HepG2 (cell line): ENCODE results near the gene ELL3. TPM values are rescaled to one million over a fixed set of nuclear protein-coding genes. Genes with fewer than 3 reads are reported as not detected.
"Not testable (repeated sequence)": the region's sequence is repeated elsewhere in the genome, so short reads cannot be mapped to it uniquely, and the experiment has no call there.

Experiments used
- ATAC-seq: fragments of 200-7000 bp; cut with Tn5 transposase; 3 replicates; pipeline ENCODE4 v1.9.1; 2020; ENCODE audit warnings: mild to moderate bottlenecking, moderate library complexity
- BruUV-seq: library from RNA; stranded (reverse); fragments of 400-500 nt; replicated peaks from 2 replicates; lab custom pipeline; 2021; lab: Mats Ljungman, UMichigan
- CTCF ChIA-PET: fragments of 300-600 bp; formaldehyde crosslinking; extraction: SDS; loops from one replicate; lab custom pipeline; 2021; ENCODE audit warnings: low total read pairs, inconsistent platforms, low intra/inter-chr PET ratio; lab: Yijun Ruan, JAX
- POLR2A ChIA-PET: fragments of 350-600 bp; sonication (Branson Sonifier 250); formaldehyde crosslinking; loops from one replicate; lab custom pipeline; 2020; ENCODE audit warnings: antibody characterized with exemption, inconsistent platforms; lab: Yijun Ruan, JAX
- DNase-seq: peaks from one replicate; pipeline ENCODE4 v3.0.0-alpha.2; 2015; ENCODE audit warnings: low spot score
- FAIRE-seq: peaks from 3 replicates; lab custom pipeline; 2011; peaks lifted over from hg19 to GRCh38; lab: Jason Lieb, UNC
- H2AFZ ChIP-seq: one replicate; pipeline ENCODE4 v1.6.1; 2011; ENCODE audit warnings: low read length, inconsistent platforms
- H3K27ac ChIP-seq: fragments of 300-600 bp; 3 replicates; pipeline ENCODE4 v1.8.0; 2011; ENCODE audit warnings: mixed run types, mild to moderate bottlenecking, mixed read lengths, low read length, inconsistent platforms; ENCODE audit not compliant: insufficient read depth; ENCODE audit errors: extremely low read length
- H3K27me3 ChIP-seq, 2 experiments: fragments of 200-600 bp in 1 of 2; 2 replicates in 1 of 2; 3 replicates in 1 of 2; pipeline versions ENCODE4 v1.6.0 to v1.8.0; 2011; ENCODE audit warnings: low read length in 2 of 2, mild to moderate bottlenecking in 2 of 2, moderate library complexity in 2 of 2, inconsistent platforms in 1 of 2; ENCODE audit not compliant: insufficient read depth in 2 of 2, control insufficient read depth in 1 of 2
- H3K36me3 ChIP-seq, 2 experiments: fragments of 200-600 bp in 1 of 2; replicated peaks in 1 of 2; 2 replicates in 1 of 2; 3 replicates in 1 of 2; pipeline versions ENCODE4 v1.5.1 to v1.8.0; 2011; ENCODE audit warnings: low read length in 2 of 2, inconsistent platforms in 1 of 2; ENCODE audit not compliant: insufficient read depth in 2 of 2, control insufficient read depth in 1 of 2
- H3K4me1 ChIP-seq: 2 replicates; pipeline ENCODE4 v1.5.1; 2012; ENCODE audit warnings: low read length, inconsistent platforms; ENCODE audit not compliant: insufficient read depth
- H3K4me2 ChIP-seq: 2 replicates; pipeline ENCODE4 v1.6.0; 2011; ENCODE audit warnings: low read depth, low read length, inconsistent platforms
- H3K4me3 ChIP-seq, 3 experiments: fragments of 200-600 bp in 1 of 3; sonication (generic), shearing (Covaris generic) in 1 of 3; replicated peaks in 1 of 3; 2 replicates each; pipeline ENCODE4 v1.5.1; 2011 to 2016; ENCODE audit warnings: low read length in 3 of 3, inconsistent platforms in 2 of 3, low read depth in 2 of 3, mild to moderate bottlenecking in 2 of 3, control low read depth in 1 of 3, mixed read lengths in 1 of 3; ENCODE audit not compliant: insufficient read depth in 1 of 3
- H3K79me2 ChIP-seq: one replicate; pipeline ENCODE4 v1.6.1; 2011; ENCODE audit warnings: low read length, inconsistent platforms; ENCODE audit not compliant: insufficient read depth
- H3K9ac ChIP-seq: 2 replicates; pipeline ENCODE4 v1.6.0; 2011; ENCODE audit warnings: mild to moderate bottlenecking, low read depth, low read length, inconsistent platforms; ENCODE audit not compliant: insufficient read depth
- H3K9me3 ChIP-seq: 2 replicates; pipeline ENCODE4 v1.5.1; 2012; ENCODE audit warnings: mild to moderate bottlenecking, low read length
- H4K20me1 ChIP-seq: 2 replicates; pipeline ENCODE4 v1.6.0; 2011; ENCODE audit warnings: inconsistent platforms, mild to moderate bottlenecking, low read length, moderate library complexity; ENCODE audit not compliant: insufficient read depth
- ASH2L ChIP-seq: fragments of 300-600, 200-600 bp; sonication (generic); IDR thresholded peaks from 2 replicates; pipeline ENCODE4 v1.7.0; 2017; ENCODE audit warnings: low read depth, mild to moderate bottlenecking, moderate library complexity, mixed read lengths, low read length; ENCODE audit not compliant: insufficient read length
- DMAP1 ChIP-seq: IDR thresholded peaks from 2 replicates; pipeline ENCODE4 v1.6.1; 2016
- ELF4 ChIP-seq: sonication (generic); formaldehyde crosslinking; IDR thresholded peaks from 2 replicates; pipeline ENCODE4 v1.5.0; 2020; ENCODE audit warnings: missing genetic modification reagents, mild to moderate bottlenecking, moderate library complexity, borderline replicate concordance
- IKZF4 ChIP-seq: sonication (generic); formaldehyde crosslinking; IDR thresholded peaks from 2 replicates; pipeline ENCODE4 v1.5.1; 2020; ENCODE audit warnings: borderline replicate concordance, mild to moderate bottlenecking, low read depth, missing genetic modification reagents; ENCODE audit errors: not compliant biosample characterization
- MXD1 ChIP-seq: sonication (generic); formaldehyde crosslinking; IDR thresholded peaks from 2 replicates; pipeline ENCODE4 v1.4.0; 2020; ENCODE audit warnings: mild to moderate bottlenecking, missing genetic modification reagents
- TFAP4 ChIP-seq: sonication (generic); IDR thresholded peaks from 2 replicates; pipeline ENCODE4 v1.6.1; 2016; ENCODE audit warnings: low read depth, borderline replicate concordance
- THAP11 ChIP-seq: IDR thresholded peaks from 2 replicates; pipeline ENCODE4 v1.6.1; 2016; ENCODE audit warnings: missing biosample characterization, missing genetic modification reagents
- ZNF10 ChIP-seq: sonication (generic); formaldehyde crosslinking; IDR thresholded peaks from 2 replicates; pipeline ENCODE4 v1.4.0; 2020; ENCODE audit warnings: mild to moderate bottlenecking, low read depth, missing genetic modification reagents, borderline replicate concordance
- ZNF788 ChIP-seq: sonication (generic); formaldehyde crosslinking; IDR thresholded peaks from 2 replicates; pipeline ENCODE4 v1.5.0; 2020; ENCODE audit warnings: mild to moderate bottlenecking, missing genetic modification reagents, borderline replicate concordance
- WGBS: methylation state at CpG from one replicate; pipeline ENCODE4 v1.1.6; 2017; ENCODE audit warnings: low lambda C conversion rate; 5-methylcytosine and 5-hydroxymethylcytosine counted together
- in situ Hi-C: cut with HindIII; loops from 2 replicates; pipeline ENCODE4 v1.10.0; 2017; ENCODE audit warnings: low pct_unique_long_range_greater_than_20kb; ENCODE audit not compliant: extremely low pct_ligation_motif_present
- intact Hi-C: fragments of 100-400 bp; cut with micrococcal nuclease; formaldehyde crosslinking; loops from one replicate; pipeline ENCODE4 v1.10.0; 2022; ENCODE audit not compliant: unreplicated experiment
- polyA plus RNA-seq, 8 experiments: library from polyadenylated mRNA; depleted of rRNA in 3 of 8; stranded (reverse) in 7 of 8; unstranded in 1 of 8; fragments of >200 nt; fragmentation: Illumina TruSeq in 4 of 8; extraction: Trizol in 4 of 8; gene quantifications; 2 replicates each; pipeline versions ENCODE4 v1.2.1 to v1.2.3, GENCODE V29; 2011 to 2016; ENCODE audit warnings: low read depth in 4 of 8, missing spikeins in 1 of 8, mixed read lengths in 1 of 8; ENCODE audit not compliant: insufficient read depth in 1 of 8
- total RNA-seq, 5 experiments: library from RNA; depleted of rRNA; stranded (reverse); fragments of >200 nt; fragmentation: Illumina TruSeq; extraction: Trizol; gene quantifications; 2 replicates each; pipeline ENCODE4 v1.2.3, GENCODE V29; 2016; ENCODE audit warnings: low read depth in 1 of 5

ELL3 gene
- total and polyA plus RNA-seq, 2 of the 13 experiments (the other 11 are each of a cell fraction or from before 2014, with no cell fraction given) = 6.1 to 8.8 TPM

DNA sequence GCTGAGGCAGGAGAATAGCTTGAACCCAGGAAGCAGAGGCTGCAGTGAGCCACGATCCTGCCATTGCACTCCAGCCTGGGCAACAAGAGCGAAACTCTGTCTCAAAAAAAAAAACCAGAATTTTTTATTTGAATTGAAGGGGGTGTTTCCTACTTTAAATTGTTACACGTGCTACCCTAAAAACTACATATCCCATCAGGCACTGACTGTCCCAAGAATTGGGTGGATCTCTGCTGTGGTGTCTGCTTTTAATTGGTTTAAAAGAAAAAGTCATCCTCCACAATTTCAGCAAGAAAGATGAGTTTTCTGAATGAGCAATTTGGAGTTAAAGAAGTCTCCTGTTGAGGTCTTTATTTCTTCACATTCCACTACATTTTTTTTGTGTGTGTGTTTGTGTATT, 28.4 kb downstream of the ELL3 start:
- Histone ChIP-seq H3K9ac (0 out of 2 replicates have a peak overlapping the region, but pooled peaks have one; percentile 22), H3K4me3 (peak overlapping the region in 2 of 3 experiments; percentile 21 to 85; a peak in 4 of 6 replicates), H3K27ac (no peak overlapping the region), H3K27me3 (no peaks in the 10 kb centered on the region; a peak in 1 of 5 replicates), H4K20me1 (peaks cover 37% of the 10 kb centered on the region), H3K9me3 (no peaks in the 10 kb centered on the region), H3K79me2 (peaks cover 64% of the 10 kb centered on the region), H3K4me1 (peaks cover 47% of the 10 kb centered on the region), H3K36me3 (peaks cover 0 to 24% of the 10 kb centered on the region in 2 experiments; a peak in 3 of 5 replicates)
- in situ Hi-C loops (no loop called here), intact Hi-C loops (no loop called here)
- ATAC-seq = no peak
- ChIA-PET POLR2A (no interaction called here), CTCF (no interaction called here)
- DNase-seq = no peak
- TF ChIP-seq DMAP1 (CRISPR knock-in tag) = no peak
- TF ChIP-seq MXD1 (CRISPR knock-in tag) = no peak
- no peak for TF ChIP-seq IKZF4
- peak; percentile 72 for TF ChIP-seq THAP11
- TF ChIP-seq, all 625 proteins: peak for 1
- no peak overlapping the region for H2AFZ ChIP-seq
- FAIRE-seq = no peak
- no TSS peak for BruUV-seq
- peak overlapping the region; percentile 70 for H3K4me2 ChIP-seq
- 71% methylated on average over 3 of the region's 3 CpGs for WGBS

GRCh38 chr15:43746903-43747309, 29.9 kb downstream of the ELL3 start:
- CTCF ChIA-PET, intact Hi-C loops, H3K27me3 ChIP-seq, in situ Hi-C loops, H3K36me3 ChIP-seq, H2AFZ ChIP-seq, BruUV-seq, H3K9me3 ChIP-seq: not testable (repeated sequence)
- H3K79me2 ChIP-seq = peaks cover 51% of the 10 kb centered on the region
- DNase-seq (peak; percentile 7), FAIRE-seq (peak; percentile 23), ATAC-seq (peak; percentile 19)
- peak overlapping the region; percentile 85 for H3K27ac ChIP-seq
- peak; percentile 35 for TF ChIP-seq ASH2L
- 0 out of 2 replicates have a peak, but pooled peaks have one; percentile 23 for TF ChIP-seq ELF4 (CRISPR knock-in tag)
- TF ChIP-seq TFAP4 = peak; percentile 48; the same call in 1 of the 2 replicates
- peak; percentile 89; the same call in 1 of the 2 replicates for TF ChIP-seq ZNF10 (CRISPR knock-in tag)
- 0 out of 2 replicates have a peak, but pooled peaks have one; percentile 2 for TF ChIP-seq ZNF788 (CRISPR knock-in tag)
- peaks cover 42% of the 10 kb centered on the region for H3K4me1 ChIP-seq
- POLR2A ChIA-PET = interaction anchor here (0.6 to 2.1 kb wide), 3 partner anchors 53 to 305 kb away, joined by 3 to 7 read pairs (median 6); partner anchors contain the start of genes HYPK and SERINC4
- H3K9ac ChIP-seq = peak overlapping the region; percentile 88
- peaks cover 28% of the 10 kb centered on the region for H4K20me1 ChIP-seq
- H3K4me3 ChIP-seq = peak overlapping the region; percentile 73 to 91 (median 85)
- peak overlapping the region; percentile 70 for H3K4me2 ChIP-seq
- under 1% methylated on average over 10 of the region's 12 CpGs for WGBS
